Stomach smooth muscle (tissue), 2 donors: ENCODE data around the gene MRPL20.
"Not testable (repeated sequence)": the region's sequence is repeated elsewhere in the genome, so short reads cannot be mapped to it uniquely, and the experiment has no call there.

Source experiments
- H3K27ac ChIP-seq: one replicate; pipeline ENCODE4 v1.7.0; 2013; ENCODE audit warnings: mild to moderate bottlenecking, low read length, inconsistent platforms
- H3K27me3 ChIP-seq, 2 donors: one replicate each; pipeline ENCODE4 v1.7.0; 2013; ENCODE audit warnings: low read length in 2 of 2; ENCODE audit not compliant: insufficient read depth in 2 of 2, control insufficient read depth in 1 of 2
- H3K36me3 ChIP-seq, 2 donors: one replicate each; pipeline ENCODE4 v1.7.0; 2013; ENCODE audit warnings: low read length in 2 of 2; ENCODE audit not compliant: control insufficient read depth in 2 of 2, insufficient read depth in 2 of 2
- H3K4me1 ChIP-seq: one replicate; pipeline ENCODE4 v1.7.0; 2013; ENCODE audit warnings: low read length; ENCODE audit not compliant: control insufficient read depth, insufficient read depth
- H3K4me3 ChIP-seq, 2 donors: one replicate each; pipeline ENCODE4 v1.7.0; 2013; ENCODE audit warnings: low read length in 2 of 2
- H3K9ac ChIP-seq, 2 donors: one replicate each; pipeline ENCODE4 v1.7.0; 2013; ENCODE audit warnings: low read length in 2 of 2, mild to moderate bottlenecking in 1 of 2
- H3K9me3 ChIP-seq, 2 donors: one replicate each; pipeline ENCODE4 v1.7.0; 2013; ENCODE audit warnings: low read length in 2 of 2; ENCODE audit not compliant: control insufficient read depth in 2 of 2
- donor health status: healthy.
- donor health status: Pancreatic carcinoma.

The MRPL20 gene

GRCh38 chr1:1376551-1377226, 30.4 kb downstream of the MRPL20 start:
- Histone ChIP-seq H3K9me3 (no peaks in the 10 kb centered on the region), H3K9ac (no peak overlapping the region), H3K4me1 (peaks cover 28% of the 10 kb centered on the region), H3K36me3 (peaks cover 7% of the 10 kb centered on the region in 2 donors), H3K4me3 (no peak overlapping the region), H3K27me3 (no peaks in the 10 kb centered on the region), H3K27ac (no peak overlapping the region)

GRCh38 chr1:1374929-1375662, 32.0 kb downstream of the MRPL20 start, which contains the start of gene AURKAIP1:
AURKAIP1 (minus strand) TSS chr1:1375207; CDS start chr1:1374756, 451 bp downstream.
- Histone ChIP-seq H3K27ac (peak within 1 kb of the TSS; percentile 92), H3K36me3 (peaks cover 3 to 7% of the 10 kb centered on the region in 2 donors), H3K9ac (peak within 1 kb of the TSS; percentile 89 to 96), H3K4me1 (peaks cover 30% of the 10 kb centered on the region), H3K9me3 (no peaks in the 10 kb centered on the region), H3K27me3 (no peaks in the 10 kb centered on the region), H3K4me3 (peak within 1 kb of the TSS; percentile 85 to 86)

- Histone ChIP-seq H3K4me1 (peaks cover 30% of the 10 kb centered on the region), H3K9me3 (no peaks in the 10 kb centered on the region), H3K9ac (peak overlapping the region; percentile 89 to 96), H3K36me3 (peaks cover 3 to 7% of the 10 kb centered on the region in 2 donors), H3K27ac (peak overlapping the region; percentile 92), H3K27me3 (no peaks in the 10 kb centered on the region), H3K4me3 (peak overlapping the region; percentile 85 to 86)
Measured at GRCh38 chr1:1374589-1374928, 32.5 kb downstream of the MRPL20 start.

- H3K4me1 ChIP-seq: peaks cover 30% of the 10 kb centered on the region
- peak overlapping the region; percentile 92 for H3K27ac ChIP-seq
- peak overlapping the region; percentile 89 to 96 for H3K9ac ChIP-seq
- peaks cover 3 to 7% of the 10 kb centered on the region in 2 donors for H3K36me3 ChIP-seq
- H3K27me3 ChIP-seq: no peaks in the 10 kb centered on the region
- no peaks in the 10 kb centered on the region for H3K9me3 ChIP-seq
- H3K4me3 ChIP-seq: peak overlapping the region; percentile 85 to 86
Measured at GRCh38 chr1:1373815-1374588, 33.1 kb downstream of the MRPL20 start.

- no peaks in the 10 kb centered on the region for H3K27me3 ChIP-seq
- peaks cover 3 to 7% of the 10 kb centered on the region in 2 donors for H3K36me3 ChIP-seq
- H3K4me1 ChIP-seq: peaks cover 30% of the 10 kb centered on the region
- H3K27ac ChIP-seq: no peak overlapping the region
- H3K4me3 ChIP-seq: no peak overlapping the region
- H3K9me3 ChIP-seq: no peaks in the 10 kb centered on the region
- H3K9ac ChIP-seq: no peak overlapping the region
Measured at GRCh38 chr1:1373051-1373814, 33.9 kb downstream of the MRPL20 start.

- Histone ChIP-seq H3K9me3 (no peaks in the 10 kb centered on the region), H3K9ac (no peak overlapping the region), H3K27me3 (no peaks in the 10 kb centered on the region), H3K36me3 (peaks cover 3 to 7% of the 10 kb centered on the region in 2 donors), H3K4me3 (peak overlapping the region in 1 of 2 donors; percentile 15), H3K4me1 (peaks cover 30% of the 10 kb centered on the region), H3K27ac (no peak overlapping the region)
Measured at GRCh38 chr1:1371746-1372711, 35.1 kb downstream of the MRPL20 start.

- peaks cover 30% of the 10 kb centered on the region for H3K4me1 ChIP-seq
- H3K27ac ChIP-seq: no peak overlapping the region
- no peak overlapping the region for H3K9ac ChIP-seq
- no peak overlapping the region for H3K4me3 ChIP-seq
- peaks cover 3 to 7% of the 10 kb centered on the region in 2 donors for H3K36me3 ChIP-seq
- H3K27me3 ChIP-seq: no peaks in the 10 kb centered on the region
- no peaks in the 10 kb centered on the region for H3K9me3 ChIP-seq
Measured at GRCh38 chr1:1371364-1371745, 35.7 kb downstream of the MRPL20 start.

- Histone ChIP-seq H3K36me3 (peaks cover 3 to 7% of the 10 kb centered on the region in 2 donors), H3K9me3 (no peaks in the 10 kb centered on the region), H3K27me3 (no peaks in the 10 kb centered on the region), H3K27ac (no peak overlapping the region), H3K9ac (no peak overlapping the region), H3K4me3 (no peak overlapping the region), H3K4me1 (peaks cover 27% of the 10 kb centered on the region)
Measured at GRCh38 chr1:1370771-1371300, 36.3 kb downstream of the MRPL20 start.

GRCh38 chr1:1370094-1370493, 37.0 kb downstream of the MRPL20 start:
- not testable (repeated sequence) for H3K27ac ChIP-seq, H3K9me3 ChIP-seq, H3K4me3 ChIP-seq, H3K36me3 ChIP-seq, H3K9ac ChIP-seq, H3K27me3 ChIP-seq
- H3K4me1 ChIP-seq: peaks cover 27% of the 10 kb centered on the region
